K562 (cell line): ENCODE measurements around the gene HTRA3. TPM values are rescaled to one million over a fixed set of nuclear protein-coding genes. Genes with fewer than 3 reads are reported as not detected.
A peak's percentile ranks its signal among the peaks of the same experiment; 100 is the strongest.

Experiments used
- ARID2 ChIP-seq: fragments of 450-650 bp; IDR thresholded peaks from 2 replicates; pipeline ENCODE4 v1.6.1; 2017; ENCODE audit warnings: antibody characterized with exemption, mild to moderate bottlenecking
- ATF2 ChIP-seq: sonication (generic); formaldehyde crosslinking; IDR thresholded peaks from 2 replicates; pipeline ENCODE4 v1.8.1; 2022; ENCODE audit warnings: missing genetic modification reagents
- CEBPB ChIP-seq: fragments of 450-650 bp; IDR thresholded peaks from 2 replicates; pipeline ENCODE4 v1.6.1; 2016; ENCODE audit warnings: missing genetic modification characterization, missing compliant biosample characterization
- DMBX1 ChIP-seq: fragments of 250-450 bp; sonication (Bioruptor Pico); IDR thresholded peaks from 2 replicates; pipeline ENCODE4 v1.8.0; 2022; ENCODE audit warnings: inconsistent platforms, mild to moderate bottlenecking, moderate library complexity, borderline replicate concordance
- FOXK1 ChIP-seq: sonication (generic); formaldehyde crosslinking; IDR thresholded peaks from 2 replicates; pipeline ENCODE4 v1.8.0; 2022; ENCODE audit warnings: missing genetic modification reagents, mild to moderate bottlenecking, borderline replicate concordance
- HDGF ChIP-seq: fragments of 450-650 bp; IDR thresholded peaks from 2 replicates; pipeline ENCODE4 v1.6.1; 2016
- IRF9 ChIP-seq: fragments of 450-650 bp; IDR thresholded peaks from 2 replicates; pipeline ENCODE4 v1.6.1; 2016; ENCODE audit warnings: missing biosample characterization, missing genetic modification characterization
- KDM5B ChIP-seq: fragments of 200-600 bp; sonication (generic); IDR thresholded peaks from 2 replicates; pipeline ENCODE4 v1.6.1; 2012; ENCODE audit warnings: low read depth, mild to moderate bottlenecking, moderate library complexity, low read length, control low read depth, inconsistent platforms; ENCODE audit not compliant: insufficient replicate concordance
- MTA1 ChIP-seq: fragments of 450-650 bp; IDR thresholded peaks from 2 replicates; pipeline ENCODE4 v1.6.1; 2017; ENCODE audit warnings: borderline replicate concordance
- NBN ChIP-seq: fragments of 450-650 bp; IDR thresholded peaks from 2 replicates; pipeline ENCODE4 v1.6.1; 2016; ENCODE audit warnings: low read depth, mild to moderate bottlenecking
- NR2C1 ChIP-seq, 2 experiments: fragments of 450-650 bp; IDR thresholded peaks; 2 replicates each; pipeline ENCODE4 v1.6.1; 2017; ENCODE audit warnings: mild to moderate bottlenecking in 2 of 2, antibody characterized with exemption in 1 of 2, inconsistent platforms in 1 of 2, missing compliant biosample characterization in 1 of 2, missing genetic modification characterization in 1 of 2
- POLR2A ChIP-seq: fragments of 450-650 bp; conservative IDR thresholded peaks from 2 replicates; pipeline ENCODE4 v1.6.1; 2016
- RUNX1 ChIP-seq: sonication (generic); IDR thresholded peaks from 2 replicates; pipeline ENCODE4 v1.6.1; 2016; ENCODE audit warnings: antibody characterized with exemption, low read depth
- SNRNP70 ChIP-seq: fragments of 200-400 bp; formaldehyde crosslinking; optimal IDR thresholded peaks from 2 replicates; pipeline ENCODE3; 2017; ENCODE audit warnings: low read depth, low read length
- STAG1 ChIP-seq: sonication (generic); formaldehyde crosslinking; IDR thresholded peaks from 2 replicates; pipeline ENCODE4 v1.5.0; 2020; ENCODE audit warnings: missing genetic modification reagents, borderline replicate concordance
- TBP ChIP-seq: optimal IDR thresholded peaks from 2 replicates; pipeline ENCODE3; 2011; ENCODE audit warnings: low read depth, low read length, improper control_type of control experiment
- TSC22D4 ChIP-seq: fragments of 450-650 bp; IDR thresholded peaks from 2 replicates; pipeline ENCODE4 v1.6.1; 2016; ENCODE audit warnings: missing genetic modification characterization, missing biosample characterization, control low read depth
- ZC3H8 ChIP-seq: fragments of 450-650 bp; IDR thresholded peaks from 2 replicates; pipeline ENCODE4 v1.6.1; 2017
- ZNF239 ChIP-seq: fragments of 250-450 bp; sonication (Bioruptor Pico); IDR thresholded peaks from 2 replicates; pipeline ENCODE4 v1.4.0; 2020; ENCODE audit warnings: mild to moderate bottlenecking
- ZNF316 ChIP-seq: fragments of 450-650 bp; IDR thresholded peaks from 2 replicates; pipeline ENCODE4 v1.6.1; 2016
- polyA plus RNA-seq, 8 experiments: library from polyadenylated mRNA; depleted of rRNA in 4 of 8; stranded (reverse) in 5 of 8; unstranded in 3 of 8; fragments of >200 nt; fragmentation: Nextera tagmentation in 2 of 8; fragmentation: Illumina TruSeq in 1 of 8; extraction: Ambion mirVana in 2 of 8; extraction: Trizol in 1 of 8; gene quantifications; 2 replicates each; pipeline versions ENCODE4 v1.2.1 to v1.2.3, GENCODE V29; 2011 to 2014; ENCODE audit warnings: inconsistent platforms in 1 of 8, missing spikeins in 1 of 8
- total RNA-seq, 7 experiments: library from RNA; depleted of rRNA in 6 of 7; stranded (reverse); fragments of >200 nt in 6 of 7; fragmentation: Illumina TruSeq in 2 of 7; extraction: Trizol in 2 of 7; gene quantifications; 2 replicates each; pipeline versions ENCODE4 v1.2.1 to v1.2.3, GENCODE V29; 2011 to 2021; ENCODE audit warnings: low replicate concordance in 1 of 7
- TF ChIP-seq, protein P1 (sequence below): fragments of 450-650 bp; IDR thresholded peaks from 2 replicates; pipeline ENCODE4 v1.6.1; 2017; ENCODE audit warnings: antibody characterized with exemption
- TF ChIP-seq, protein P2 (sequence below): fragments of 250-450 bp; sonication (Bioruptor Pico); IDR thresholded peaks from 2 replicates; pipeline ENCODE4 v1.5.0; 2020; ENCODE audit warnings: mild to moderate bottlenecking, borderline replicate concordance
- TF ChIP-seq, protein P3 (sequence below): fragments of 250-450 bp; sonication (Bioruptor Pico); IDR thresholded peaks from 2 replicates; pipeline ENCODE4 v1.5.0; 2021

HTRA3 gene
- total and polyA plus RNA-seq, 9 of the 15 experiments (the other 6 are each of a cell fraction or from before 2014, with no cell fraction given), result 0.04 TPM; not detected in 8

GRCh38 chr4:8252301-8253173 is 17.0 kb upstream of the HTRA3 start (continued):
- peak; percentile 20 for TF ChIP-seq KDM5B
- no peak for TF ChIP-seq STAG1 (CRISPR knock-in tag)
- peak; percentile 35; the same call in 1 of the 2 replicates for TF ChIP-seq ZNF239 (CRISPR knock-in tag)
- TF ChIP-seq, protein P1, sequence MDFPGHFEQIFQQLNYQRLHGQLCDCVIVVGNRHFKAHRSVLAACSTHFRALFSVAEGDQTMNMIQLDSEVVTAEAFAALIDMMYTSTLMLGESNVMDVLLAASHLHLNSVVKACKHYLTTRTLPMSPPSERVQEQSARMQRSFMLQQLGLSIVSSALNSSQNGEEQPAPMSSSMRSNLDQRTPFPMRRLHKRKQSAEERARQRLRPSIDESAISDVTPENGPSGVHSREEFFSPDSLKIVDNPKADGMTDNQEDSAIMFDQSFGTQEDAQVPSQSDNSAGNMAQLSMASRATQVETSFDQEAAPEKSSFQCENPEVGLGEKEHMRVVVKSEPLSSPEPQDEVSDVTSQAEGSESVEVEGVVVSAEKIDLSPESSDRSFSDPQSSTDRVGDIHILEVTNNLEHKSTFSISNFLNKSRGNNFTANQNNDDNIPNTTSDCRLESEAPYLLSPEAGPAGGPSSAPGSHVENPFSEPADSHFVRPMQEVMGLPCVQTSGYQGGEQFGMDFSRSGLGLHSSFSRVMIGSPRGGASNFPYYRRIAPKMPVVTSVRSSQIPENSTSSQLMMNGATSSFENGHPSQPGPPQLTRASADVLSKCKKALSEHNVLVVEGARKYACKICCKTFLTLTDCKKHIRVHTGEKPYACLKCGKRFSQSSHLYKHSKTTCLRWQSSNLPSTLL, result no peak
- no peak for TF ChIP-seq FOXK1 (CRISPR knock-in tag)
- peak; percentile 86 for TF ChIP-seq CEBPB (tag)
- no peak for TF ChIP-seq DMBX1 (CRISPR knock-in tag)
- TF ChIP-seq, protein P2, sequence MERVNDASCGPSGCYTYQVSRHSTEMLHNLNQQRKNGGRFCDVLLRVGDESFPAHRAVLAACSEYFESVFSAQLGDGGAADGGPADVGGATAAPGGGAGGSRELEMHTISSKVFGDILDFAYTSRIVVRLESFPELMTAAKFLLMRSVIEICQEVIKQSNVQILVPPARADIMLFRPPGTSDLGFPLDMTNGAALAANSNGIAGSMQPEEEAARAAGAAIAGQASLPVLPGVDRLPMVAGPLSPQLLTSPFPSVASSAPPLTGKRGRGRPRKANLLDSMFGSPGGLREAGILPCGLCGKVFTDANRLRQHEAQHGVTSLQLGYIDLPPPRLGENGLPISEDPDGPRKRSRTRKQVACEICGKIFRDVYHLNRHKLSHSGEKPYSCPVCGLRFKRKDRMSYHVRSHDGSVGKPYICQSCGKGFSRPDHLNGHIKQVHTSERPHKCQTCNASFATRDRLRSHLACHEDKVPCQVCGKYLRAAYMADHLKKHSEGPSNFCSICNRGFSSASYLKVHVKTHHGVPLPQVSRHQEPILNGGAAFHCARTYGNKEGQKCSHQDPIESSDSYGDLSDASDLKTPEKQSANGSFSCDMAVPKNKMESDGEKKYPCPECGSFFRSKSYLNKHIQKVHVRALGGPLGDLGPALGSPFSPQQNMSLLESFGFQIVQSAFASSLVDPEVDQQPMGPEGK, result no peak
- no peak for TF ChIP-seq IRF9 (tag)
- TF ChIP-seq HDGF, result no peak
- no peak for TF ChIP-seq POLR2A
- no peak for TF ChIP-seq TBP
- TF ChIP-seq, protein P3, sequence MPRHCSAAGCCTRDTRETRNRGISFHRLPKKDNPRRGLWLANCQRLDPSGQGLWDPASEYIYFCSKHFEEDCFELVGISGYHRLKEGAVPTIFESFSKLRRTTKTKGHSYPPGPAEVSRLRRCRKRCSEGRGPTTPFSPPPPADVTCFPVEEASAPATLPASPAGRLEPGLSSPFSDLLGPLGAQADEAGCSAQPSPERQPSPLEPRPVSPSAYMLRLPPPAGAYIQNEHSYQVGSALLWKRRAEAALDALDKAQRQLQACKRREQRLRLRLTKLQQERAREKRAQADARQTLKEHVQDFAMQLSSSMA, result no peak
- TF ChIP-seq MTA1, result peak; percentile 52; the same call in 1 of the 2 replicates
- no peak for TF ChIP-seq SNRNP70
- TF ChIP-seq ZC3H8, result no peak
- TF ChIP-seq ZNF316, result no peak
- TF ChIP-seq ATF2 (CRISPR knock-in tag), result no peak
- TF ChIP-seq NR2C1 (IDR thresholded peaks at IDR 0.05), result peak; percentile 18; the same call in 1 of the 2 replicates
- TF ChIP-seq NR2C1 (tag; IDR thresholded peaks at IDR 0.05), result peak; percentile 82
- peak; percentile 70; the same call in 1 of the 2 replicates for TF ChIP-seq NBN
- TF ChIP-seq RUNX1, result no peak
- no peak for TF ChIP-seq TSC22D4 (tag)
- no peak for TF ChIP-seq ARID2
